IPS DF 4.7 (cell line): Measurements from ENCODE around the gene TCERG1L.
"Not testable (repeated sequence)": the region's sequence is repeated elsewhere in the genome, so short reads cannot be mapped to it uniquely, and the experiment has no call there.

Source experiments
- DNase-seq: peaks from one replicate; pipeline ENCODE4 v3.0.0-alpha.2; 2013; ENCODE audit warnings: low spot score; ENCODE audit errors: extremely low read depth

TCERG1L gene

DNA sequence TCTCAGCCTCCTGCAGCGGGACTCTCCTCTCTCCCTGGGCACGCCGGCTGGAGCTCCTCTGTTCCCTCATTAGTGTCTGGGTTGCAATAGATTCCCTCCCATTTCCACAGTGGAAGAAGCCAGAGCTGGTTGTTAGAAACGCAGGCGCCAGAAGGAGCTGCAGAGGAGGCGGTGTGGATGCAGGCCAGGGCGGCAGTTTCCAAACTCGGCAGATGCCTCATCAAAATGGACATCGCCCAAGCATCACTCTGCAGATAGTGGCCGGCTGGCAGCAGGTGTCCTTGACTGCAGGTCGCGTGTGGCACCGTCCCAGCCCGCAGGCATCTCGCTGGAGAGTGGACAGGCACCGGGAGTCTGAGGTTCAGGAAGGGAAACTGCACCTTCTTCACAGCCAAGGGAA, 201.8 kb downstream of the TCERG1L start:
- no peak for DNase-seq

DNA sequence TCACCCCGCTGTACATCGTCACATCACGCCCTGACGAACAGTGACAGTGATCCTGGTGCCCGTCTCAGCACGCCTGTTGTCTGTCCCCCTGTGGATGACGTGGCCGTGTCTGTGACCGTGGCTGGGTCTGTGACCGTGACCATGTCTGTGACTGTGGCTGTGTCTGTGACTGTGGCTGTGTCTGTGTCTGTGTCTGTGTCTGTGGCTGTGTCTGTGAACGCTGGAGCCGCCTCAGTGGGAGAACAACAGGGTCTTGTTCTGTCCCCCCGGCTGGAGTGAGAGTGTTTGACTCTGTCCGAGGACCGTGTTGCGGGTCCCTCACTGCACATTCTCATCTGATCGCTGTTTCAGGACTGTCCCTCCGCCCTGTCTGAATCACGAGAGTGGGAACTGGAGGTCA, 202.2 kb downstream of the TCERG1L start:
- no peak for DNase-seq

DNA sequence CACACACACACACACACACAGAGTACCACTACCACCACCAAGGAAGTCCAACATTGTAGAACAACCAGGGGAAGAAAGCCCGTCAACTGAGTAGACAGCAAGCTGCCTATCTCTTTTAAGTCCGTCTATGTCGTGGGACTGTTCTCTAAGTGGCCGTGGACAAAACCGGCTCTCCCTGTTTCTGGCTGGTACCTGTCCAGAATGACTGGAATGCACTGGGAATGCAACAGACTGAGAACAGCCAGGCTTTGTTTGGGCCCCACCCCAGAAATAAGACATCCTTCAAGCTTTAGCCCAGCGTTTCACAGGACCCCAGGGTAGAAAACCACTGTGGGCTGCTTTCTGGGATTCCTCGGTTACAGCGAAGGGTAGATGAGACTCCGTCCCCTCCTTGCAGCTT, 203.6 kb downstream of the TCERG1L start:
- DNase-seq: no peak

DNA sequence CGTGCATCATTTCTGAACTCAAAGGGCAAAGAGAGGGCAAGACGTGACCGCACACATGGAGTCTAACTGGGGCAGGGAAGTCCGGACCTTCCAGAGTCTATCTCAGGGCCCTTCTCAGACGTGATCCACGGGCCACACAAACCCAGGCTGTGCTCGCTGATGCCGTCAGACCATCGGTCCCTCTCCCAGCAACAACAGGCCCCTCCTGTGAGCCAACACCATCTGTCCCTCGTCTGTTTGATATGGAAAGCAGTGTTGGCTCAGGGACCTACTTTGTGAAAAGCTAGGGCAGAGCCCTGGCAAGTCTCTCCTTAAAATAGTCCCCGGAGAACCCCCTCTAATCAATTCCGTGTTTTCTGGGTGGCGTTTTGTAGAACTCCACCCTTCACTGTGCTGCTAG, 208.8 kb downstream of the TCERG1L start:
- no peak for DNase-seq

DNA sequence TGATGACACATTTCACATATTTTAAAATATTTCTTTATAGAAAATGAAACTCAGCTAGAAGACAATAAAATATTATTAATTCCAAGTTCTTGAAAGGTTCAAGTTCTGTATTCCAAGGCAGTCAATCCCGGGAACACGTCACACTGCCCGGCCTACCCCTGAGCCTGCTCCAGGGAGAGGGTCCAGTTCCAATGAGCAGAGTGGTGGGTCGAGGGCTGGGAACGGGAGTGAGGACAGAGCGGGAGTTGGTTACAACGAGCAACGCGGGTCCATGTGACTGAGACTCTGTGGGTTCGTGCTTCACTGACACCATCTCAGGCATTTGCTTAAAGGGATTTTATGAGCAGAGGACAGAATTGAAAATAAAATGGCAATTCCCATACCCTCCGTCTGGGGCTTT, 209.4 kb downstream of the TCERG1L start:
- no peak for DNase-seq

DNA sequence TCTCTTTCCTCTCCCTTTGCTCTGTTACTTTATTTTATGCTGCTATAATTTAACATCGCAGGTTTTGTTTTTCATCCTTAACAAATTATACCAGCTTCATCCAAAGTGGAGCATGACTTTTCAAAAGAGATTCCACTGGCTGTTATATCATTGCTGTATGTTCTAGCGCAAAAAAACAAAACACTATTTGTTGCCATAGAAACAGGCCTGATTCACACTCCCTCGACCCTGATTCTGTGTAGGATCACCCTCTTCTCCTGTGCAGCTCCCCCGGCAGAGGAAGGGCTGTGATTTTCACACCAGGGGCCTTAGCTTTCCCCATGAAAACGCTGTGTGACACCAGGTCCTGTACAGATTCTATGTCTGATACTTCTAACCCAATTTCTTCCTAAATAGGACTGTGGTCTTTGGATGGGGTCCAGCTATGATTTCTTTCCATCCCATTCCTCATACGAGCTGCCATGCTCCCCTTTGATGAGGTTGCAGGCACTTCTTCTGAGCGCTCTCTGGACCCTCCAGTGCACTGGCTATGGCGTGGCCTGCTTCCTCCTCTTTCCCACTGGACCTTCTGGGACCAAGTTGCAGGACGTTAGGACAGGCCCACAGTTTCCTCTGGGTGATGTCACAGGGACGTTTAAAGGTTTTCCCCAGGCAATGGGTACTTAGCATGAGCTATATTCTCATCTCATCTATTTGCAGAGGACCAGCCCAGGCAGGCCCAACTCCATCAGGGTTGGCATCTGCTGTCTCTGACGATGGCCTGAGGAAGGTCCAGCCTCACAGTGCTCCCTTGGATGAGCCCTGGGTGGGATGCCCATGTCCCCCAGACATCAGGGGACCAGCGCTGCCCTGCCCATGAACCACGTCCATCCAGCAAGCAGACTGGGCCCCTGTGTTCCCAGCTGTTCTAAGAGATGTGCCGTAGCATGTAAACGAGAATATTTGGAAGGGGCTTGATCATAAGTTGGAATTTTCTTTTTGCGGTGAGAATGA, 210.8 kb downstream of the TCERG1L start:
- DNase-seq: not testable (repeated sequence)

DNA sequence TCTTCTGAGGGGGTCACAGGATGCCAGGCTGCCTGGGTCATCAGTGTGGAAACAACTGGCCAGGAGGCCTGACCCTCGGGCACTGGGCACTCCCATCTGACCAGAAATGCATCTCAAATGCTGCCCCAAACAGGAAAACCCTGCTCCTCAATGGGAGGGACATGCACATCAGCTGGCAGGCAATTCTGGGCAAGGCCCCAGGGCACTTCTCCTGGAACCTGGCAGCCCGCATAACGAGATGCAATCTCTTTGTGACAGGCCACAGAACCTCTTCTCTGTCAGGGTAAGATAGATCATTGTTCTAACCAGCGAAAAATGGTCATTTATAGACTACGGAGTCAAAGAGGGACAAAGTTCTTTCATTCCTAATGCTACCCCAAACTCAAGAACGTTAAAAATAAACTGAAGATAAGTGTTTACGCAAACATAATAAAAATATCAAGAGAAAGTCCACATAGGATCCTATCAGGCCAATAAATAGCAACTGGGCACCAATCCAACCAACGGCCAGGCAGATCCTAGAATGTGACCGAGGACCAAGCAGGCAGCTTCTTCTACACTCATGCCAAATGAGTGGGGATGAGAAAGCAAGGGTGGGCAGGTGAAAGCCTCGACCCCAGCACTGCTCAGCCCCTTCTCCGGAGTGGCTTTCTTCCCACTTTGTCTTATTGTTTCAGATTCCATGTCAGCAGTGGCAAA, 212.3 kb downstream of the TCERG1L start:
- DNase-seq: no peak

DNA sequence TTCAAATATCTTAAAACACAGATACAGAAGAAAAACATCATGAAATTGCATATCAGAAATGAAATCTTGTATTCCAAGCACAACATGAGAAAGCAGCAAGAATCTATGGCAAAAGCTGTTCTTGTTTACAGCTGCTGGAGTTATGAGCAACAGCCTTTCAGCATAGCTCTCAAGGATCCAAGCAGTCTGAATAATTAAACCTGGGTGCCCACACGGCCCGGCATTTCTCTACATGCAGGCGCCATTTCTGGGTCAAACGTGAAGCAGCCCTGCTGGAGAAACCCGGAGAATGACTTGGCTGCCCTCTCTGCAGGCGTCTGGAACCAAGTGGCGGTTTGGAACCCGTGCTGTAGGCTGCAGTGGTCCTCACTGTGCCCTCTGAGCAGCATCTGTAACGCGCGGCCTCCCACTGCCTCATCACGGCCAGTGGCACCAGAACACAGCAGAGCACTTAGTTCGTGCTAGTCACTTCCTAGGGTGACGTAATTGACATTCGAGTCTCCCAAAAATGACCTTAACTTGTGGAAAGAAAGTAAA, 213.0 kb downstream of the TCERG1L start:
- DNase-seq: no peak

DNA sequence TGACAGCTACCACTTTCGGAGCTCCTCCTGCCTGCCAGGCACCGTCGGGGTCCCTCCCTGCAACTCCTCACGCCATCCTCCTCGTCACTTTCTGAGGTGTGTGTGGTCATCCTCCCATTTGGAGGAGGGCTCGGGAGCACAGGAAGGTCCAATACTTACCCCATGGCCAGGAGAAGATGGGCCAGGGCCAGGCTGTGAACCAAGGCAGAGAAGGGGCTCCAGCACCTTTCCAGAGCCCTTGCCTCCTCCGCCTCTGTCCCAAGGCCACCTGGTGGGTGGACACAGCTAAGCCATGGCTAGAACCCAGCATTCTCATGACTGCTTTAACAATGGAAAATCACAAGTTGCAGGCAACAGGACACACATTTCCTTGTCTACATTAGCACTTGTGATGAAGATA, 215.5 kb downstream of the TCERG1L start:
- DNase-seq: no peak

DNA sequence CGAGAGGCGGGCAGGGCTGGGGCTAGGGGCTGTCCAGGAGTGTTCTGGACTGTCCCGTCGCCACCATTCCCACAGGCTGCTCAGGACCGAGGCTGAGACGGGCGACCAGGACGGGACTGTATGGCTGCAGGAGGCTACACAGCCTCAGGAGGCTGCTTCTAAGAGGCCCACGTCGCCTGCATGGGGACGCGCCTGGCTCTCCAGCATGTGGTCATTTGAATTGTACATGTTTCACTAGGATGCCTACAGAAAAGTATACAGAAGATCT, 216.3 kb downstream of the TCERG1L start:
- DNase-seq: no peak

DNA sequence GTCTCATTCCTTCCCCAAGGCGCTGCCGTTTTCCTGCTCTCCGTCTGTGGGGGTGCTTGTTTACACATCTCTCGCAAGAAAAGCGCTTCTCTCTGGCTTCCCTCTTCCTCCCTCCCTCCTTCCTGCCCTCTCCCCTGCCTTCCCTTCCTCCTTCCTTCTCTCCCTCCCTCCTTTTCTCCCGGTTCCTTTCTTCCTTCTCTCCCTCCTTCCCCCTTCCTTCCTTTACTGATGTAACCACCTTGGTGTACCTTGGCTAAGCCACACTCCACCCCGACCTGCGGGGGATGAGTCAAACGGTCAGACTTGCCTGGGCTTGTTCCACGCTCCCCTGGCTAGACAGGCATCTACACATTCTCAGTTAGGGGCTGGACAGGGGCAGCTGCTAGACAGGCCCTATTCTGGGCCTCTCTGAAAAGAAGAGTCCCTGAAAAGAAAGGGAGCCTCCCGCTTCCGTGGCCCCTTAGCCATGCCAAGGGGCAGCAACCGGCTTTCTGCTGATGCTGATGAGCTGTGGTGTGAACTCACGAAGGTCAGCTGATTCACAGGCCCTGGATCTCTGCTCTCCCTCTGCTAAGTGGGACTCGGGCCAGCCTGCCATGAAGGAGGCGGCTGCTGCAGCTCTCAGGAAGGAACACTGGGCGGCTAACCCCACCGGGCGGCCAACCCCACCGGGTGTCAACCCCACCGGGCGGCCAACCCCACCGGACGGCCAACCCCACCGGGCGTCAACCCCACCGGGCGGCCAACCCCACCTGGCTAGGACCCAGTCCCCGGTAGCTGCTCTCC, 216.8 kb downstream of the TCERG1L start:
- no peak for DNase-seq

DNA sequence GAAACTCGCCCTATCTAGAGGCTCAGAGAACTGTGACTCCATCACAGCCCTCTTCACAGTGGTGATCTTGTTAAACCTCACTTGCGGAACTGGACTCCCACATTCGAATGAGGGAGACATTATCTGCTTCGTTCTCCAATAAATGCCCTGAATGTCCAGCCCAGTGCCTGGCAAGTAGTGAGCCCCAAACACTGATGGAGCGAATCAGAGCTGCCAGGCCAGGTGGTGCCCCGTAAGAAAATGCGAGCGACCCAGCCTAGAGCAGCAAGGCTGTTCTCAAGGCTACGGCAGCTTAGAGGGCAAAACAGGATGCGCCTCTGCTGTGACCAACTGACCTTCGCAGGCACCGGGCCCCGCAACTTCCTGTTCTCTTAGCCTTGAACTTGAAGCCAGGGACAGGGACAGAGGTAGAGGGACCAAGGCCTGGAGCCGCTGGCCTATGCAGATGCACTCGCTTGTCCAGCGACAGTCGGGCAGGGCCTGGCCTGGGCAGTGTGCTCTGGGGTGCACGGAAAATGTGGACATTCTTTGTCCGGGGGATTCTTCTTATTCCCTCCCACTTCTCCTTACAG, 217.6 kb downstream of the TCERG1L start:
- no peak for DNase-seq

DNA sequence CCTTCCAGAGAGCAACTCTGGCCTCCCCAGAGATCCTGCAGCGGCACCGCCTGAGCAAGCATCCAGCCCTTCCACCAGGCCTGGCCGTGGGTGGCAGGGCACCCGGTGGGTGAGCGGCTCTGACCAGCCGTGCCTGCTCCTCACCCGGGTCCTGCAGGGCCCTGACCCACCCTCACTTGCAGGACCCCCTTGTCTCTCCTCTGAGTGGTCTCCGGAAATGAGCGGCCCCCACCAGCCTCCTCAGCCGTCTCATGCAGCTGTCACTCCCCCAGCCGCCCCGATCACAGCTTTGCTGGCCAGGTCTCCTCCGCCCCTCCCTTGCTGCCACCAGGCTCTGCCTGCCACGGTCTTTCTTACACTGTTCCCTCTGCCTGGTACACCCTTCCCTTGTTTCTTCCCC, 218.2 kb downstream of the TCERG1L start:
- no peak for DNase-seq

DNA sequence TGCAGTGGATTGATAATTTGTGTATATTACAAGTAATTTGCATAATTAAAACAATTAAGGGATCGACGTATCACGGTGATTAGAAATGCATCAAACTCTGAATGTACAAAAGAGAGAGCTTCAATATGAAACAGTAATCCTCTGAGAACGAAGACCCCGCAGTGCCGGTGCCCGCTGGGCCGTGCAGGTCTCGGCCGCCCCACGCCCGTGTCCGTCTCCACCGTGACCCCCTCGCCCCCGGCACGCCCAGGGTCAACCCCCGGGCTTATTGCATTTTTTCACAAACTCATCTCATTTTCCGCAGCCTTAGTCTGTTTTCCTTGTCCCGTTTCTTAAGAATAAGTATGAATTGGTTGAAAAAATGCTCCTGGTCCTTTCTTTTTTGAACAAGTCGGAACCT, 218.6 kb downstream of the TCERG1L start:
- DNase-seq: no peak

DNA sequence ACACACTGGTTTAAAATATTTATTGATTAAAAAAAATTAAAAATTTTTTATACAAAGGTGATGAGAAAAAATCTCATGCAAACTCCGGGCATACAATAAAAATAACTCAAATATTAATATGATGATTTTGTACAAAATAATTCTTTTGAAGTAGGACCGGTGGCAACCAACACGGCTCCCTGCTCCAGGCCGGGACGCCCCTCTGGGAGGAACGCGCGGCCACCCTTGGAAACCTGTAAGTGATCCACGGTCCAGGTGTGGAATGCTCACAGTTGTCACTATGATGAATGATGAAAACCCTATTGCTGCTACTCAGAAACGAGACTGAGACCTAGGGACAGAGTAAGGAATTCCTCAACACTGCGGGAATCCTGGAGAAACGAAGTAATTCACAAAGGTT, 219.1 kb downstream of the TCERG1L start:
- no peak for DNase-seq

DNA sequence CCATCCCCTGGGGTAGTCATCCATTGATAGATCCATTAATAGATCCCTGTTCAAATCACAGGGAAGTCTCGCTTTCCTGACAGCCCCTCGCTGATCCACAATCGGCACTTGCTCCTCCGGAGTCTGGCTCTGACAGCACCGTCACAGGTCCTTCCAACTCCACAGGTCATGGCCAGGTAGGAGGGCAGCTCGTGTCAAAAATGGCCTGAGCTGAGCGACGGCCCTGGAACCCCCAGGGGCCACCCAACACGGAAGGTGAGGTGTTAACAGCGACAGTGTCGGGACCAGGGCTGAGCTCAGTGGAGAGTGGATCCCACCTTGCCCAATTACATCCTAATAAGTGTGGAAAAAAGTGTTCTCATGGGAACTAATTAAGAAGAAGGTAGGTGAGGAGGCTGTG, 219.8 kb downstream of the TCERG1L start:
- DNase-seq: no peak

DNA sequence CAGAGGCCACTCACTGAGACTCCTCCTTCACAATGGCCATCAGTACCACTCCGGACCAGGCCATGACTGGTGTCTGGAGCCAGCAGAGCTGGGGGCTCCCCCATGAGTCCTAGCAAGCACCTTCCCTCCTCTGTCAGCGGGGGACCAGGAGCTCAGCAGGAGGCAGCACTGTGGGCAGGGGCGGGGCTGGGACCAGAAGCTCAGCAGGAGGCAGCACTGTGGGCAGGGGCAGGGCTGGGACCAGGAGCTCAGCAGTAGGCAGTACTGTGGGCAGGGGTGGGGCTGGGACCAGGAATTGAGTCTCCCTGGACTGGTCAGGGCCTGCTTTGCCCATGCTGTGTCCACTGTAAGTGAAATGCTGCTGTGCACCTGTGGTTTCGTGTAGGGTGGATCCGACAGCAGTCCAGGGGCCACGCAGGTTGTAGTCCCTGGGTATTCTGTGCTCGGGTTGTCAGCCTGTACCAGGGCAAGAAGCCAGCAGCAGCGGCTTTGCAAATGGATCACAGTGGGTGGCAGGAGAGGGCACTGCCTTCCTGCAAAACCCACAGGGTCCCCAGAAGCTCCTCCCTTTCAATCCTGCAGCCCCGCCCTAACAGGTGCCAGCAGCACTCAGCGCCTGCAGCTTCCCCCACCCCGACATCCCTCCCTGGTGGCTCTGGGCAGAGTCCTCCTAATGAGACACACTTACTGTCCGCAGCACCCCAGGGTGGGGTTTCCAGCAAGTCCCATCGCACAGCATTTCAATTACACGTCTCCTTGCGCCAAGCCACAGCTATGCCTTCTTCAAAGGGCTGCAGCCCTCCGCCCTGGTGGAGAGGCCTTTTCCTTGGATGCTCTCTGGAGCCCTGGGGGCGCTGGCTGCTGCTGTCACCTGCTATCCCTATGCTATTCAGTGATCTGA, 220.5 kb downstream of the TCERG1L start:
- DNase-seq: no peak

DNA sequence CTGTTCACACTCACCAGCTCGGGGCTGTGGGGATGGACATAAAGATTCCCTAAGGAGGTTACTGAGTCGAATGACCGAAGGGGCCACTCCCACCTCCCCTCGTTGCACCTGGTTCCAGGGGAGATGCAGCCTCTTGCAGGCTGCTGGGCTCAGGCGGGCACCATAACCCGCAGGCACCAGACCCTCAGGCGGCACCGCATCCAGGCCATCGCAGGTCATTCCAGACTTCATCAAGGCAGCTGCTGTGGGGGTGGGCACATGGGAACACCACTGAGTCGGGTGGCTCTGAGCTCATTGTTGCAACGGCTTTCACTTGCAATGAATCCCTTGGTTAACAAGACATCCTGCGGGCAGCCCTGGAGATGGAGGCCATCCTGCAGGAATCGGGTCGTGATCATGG, 221.7 kb downstream of the TCERG1L start:
- no peak for DNase-seq

DNA sequence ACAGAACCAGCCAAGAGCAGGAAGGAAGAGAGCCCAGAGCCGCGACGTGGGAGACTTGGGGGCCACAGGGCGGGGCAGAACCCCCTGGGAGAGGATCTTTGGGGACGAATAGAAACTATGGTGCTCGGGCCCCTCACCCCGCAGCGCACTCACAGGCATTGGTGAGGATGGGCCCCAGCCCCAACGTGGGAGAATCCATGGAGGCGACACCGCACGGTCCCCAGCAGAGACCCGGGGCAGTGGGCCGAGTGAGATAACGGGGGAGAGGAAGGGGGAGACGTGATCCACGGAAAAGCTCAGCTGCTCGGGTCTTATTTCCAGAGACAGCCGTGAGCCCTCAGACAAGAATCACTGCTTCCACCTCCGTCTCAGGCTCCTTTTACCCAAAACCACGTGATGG, 222.4 kb downstream of the TCERG1L start:
- no peak for DNase-seq

DNA sequence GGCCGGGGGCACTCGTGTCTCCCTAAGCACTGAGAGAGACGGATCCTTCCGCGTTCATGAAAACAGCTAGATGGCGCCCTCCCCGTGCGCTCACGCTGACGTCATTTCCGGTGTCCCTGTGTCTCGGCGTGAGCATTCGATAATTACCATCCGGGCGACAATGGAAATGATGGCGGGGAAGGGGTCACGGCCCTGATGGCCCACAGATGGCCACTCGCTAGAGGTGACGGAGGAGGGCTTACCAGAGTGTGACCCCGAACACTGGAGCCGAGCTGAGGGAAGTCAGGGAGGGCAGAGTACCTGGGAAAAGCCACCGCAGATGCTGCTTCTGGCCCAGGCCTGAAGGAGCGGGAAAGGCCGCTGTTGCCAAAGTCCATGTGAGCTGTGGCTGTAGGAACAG, 222.9 kb downstream of the TCERG1L start:
- DNase-seq: no peak
